Brain microvascular endothelial cell (primary cell): ENCODE results near the gene CFAP251.

Source experiments
- DNase-seq: peaks from one replicate; pipeline ENCODE4 v3.0.0-alpha.2; 2020
- H3K27ac ChIP-seq: fragments of 250-450 bp; sonication (Bioruptor Pico); 2 replicates; pipeline ENCODE4 v1.5.1; 2020; ENCODE audit warnings: mild to moderate bottlenecking, moderate library complexity
- H3K27me3 ChIP-seq: fragments of 250-450 bp; sonication (Bioruptor Pico); replicated peaks from 2 replicates; pipeline ENCODE4 v1.5.1; 2020; ENCODE audit warnings: mild to moderate bottlenecking
- H3K36me3 ChIP-seq: fragments of 250-450 bp; sonication (Bioruptor Pico); replicated peaks from 2 replicates; pipeline ENCODE4 v1.5.1; 2020; ENCODE audit warnings: mild to moderate bottlenecking
- H3K4me3 ChIP-seq: 2 replicates; pipeline ENCODE4 v1.5.1; 2011; ENCODE audit warnings: low read depth, mild to moderate bottlenecking, control low read depth, low read length, moderate library complexity
- in situ Hi-C: cut with HindIII; loops from 2 replicates; pipeline ENCODE4 v1.10.0; 2017; ENCODE audit warnings: low sequenced_read_pairs, low pct_ligation_motif_present
- TF ChIP-seq, protein P1 (sequence below): IDR thresholded peaks from 2 replicates; pipeline ENCODE4 v1.5.1; 2011; ENCODE audit warnings: low read depth, mild to moderate bottlenecking, moderate library complexity, low read length, control low read depth, inconsistent platforms; ENCODE audit errors: missing control alignments

Gene CFAP251

GRCh38 chr12:121968876-121969275 is 50.5 kb downstream of the CFAP251 start:
- in situ Hi-C loops: no loop called here

DNA sequence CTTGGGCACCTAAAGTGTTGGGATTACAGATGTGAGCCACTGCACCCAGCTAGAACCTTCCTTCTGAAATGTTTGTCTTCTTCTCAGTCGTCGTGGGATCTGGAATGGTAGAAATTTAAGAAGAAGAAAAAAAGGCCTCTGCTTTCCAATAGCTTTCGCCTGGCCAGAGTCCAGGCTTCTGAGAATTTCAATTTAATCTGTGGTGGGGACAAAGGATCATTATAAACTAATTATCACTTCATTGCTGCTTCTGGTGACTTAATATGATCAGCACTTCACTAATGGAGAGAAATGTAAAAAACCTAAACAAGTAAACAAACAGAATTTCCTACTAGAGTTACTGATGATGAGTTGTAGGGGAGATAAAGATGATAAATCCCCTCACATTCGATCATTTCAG is 51.3 kb downstream of the CFAP251 start:
- TF ChIP-seq, protein P1, sequence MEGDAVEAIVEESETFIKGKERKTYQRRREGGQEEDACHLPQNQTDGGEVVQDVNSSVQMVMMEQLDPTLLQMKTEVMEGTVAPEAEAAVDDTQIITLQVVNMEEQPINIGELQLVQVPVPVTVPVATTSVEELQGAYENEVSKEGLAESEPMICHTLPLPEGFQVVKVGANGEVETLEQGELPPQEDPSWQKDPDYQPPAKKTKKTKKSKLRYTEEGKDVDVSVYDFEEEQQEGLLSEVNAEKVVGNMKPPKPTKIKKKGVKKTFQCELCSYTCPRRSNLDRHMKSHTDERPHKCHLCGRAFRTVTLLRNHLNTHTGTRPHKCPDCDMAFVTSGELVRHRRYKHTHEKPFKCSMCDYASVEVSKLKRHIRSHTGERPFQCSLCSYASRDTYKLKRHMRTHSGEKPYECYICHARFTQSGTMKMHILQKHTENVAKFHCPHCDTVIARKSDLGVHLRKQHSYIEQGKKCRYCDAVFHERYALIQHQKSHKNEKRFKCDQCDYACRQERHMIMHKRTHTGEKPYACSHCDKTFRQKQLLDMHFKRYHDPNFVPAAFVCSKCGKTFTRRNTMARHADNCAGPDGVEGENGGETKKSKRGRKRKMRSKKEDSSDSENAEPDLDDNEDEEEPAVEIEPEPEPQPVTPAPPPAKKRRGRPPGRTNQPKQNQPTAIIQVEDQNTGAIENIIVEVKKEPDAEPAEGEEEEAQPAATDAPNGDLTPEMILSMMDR: no peak

More at GRCh38 chr12:121968876-121969275, 50.5 kb downstream of the CFAP251 start:
- no peaks in the 10 kb centered on the region for H3K36me3 ChIP-seq
- H3K27me3 ChIP-seq: no peaks in the 10 kb centered on the region
- no peak overlapping the region for H3K4me3 ChIP-seq
- DNase-seq: no peak
- TF ChIP-seq, protein P1: no peak
- no peak overlapping the region for H3K27ac ChIP-seq

DNA sequence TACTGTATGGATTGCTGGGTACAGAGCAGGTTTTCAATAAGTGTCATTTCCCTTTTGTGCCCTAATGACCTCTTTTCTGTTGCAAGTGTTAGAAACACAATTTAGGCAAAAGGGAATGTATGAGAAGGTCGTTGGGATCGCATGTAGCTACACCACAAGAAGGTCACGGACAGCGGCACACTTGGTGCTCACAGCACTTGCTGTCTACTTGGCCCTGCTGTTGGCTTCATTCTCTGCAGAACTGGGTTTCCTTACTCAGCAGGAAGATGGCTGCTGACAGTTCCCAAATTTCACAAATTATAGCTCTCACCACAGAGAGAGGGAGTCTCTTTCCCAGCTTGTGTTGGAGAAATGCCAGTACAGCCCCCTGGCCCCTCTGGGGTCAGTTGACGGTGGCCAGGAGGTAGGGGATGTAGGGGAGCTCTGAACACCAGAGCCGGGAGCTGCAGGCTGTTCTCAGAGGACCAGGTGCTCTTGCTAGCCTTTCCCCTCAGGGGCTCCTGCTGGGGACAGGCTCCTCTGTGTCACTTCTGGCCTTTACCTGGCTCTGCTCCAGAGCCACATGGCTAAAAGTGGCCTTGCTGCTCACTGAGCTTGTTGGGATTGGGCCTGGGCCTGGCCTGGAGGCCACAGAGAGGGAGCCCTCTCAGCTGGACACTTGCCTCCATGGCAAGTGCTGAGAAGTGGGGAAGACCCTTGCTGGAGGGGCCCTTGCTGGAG is 52.3 kb downstream of the CFAP251 start:
- no peak for DNase-seq
- H3K4me3 ChIP-seq: no peak overlapping the region
- H3K27ac ChIP-seq: no peak overlapping the region
- TF ChIP-seq, protein P1: no peak
- no peaks in the 10 kb centered on the region for H3K27me3 ChIP-seq
- H3K36me3 ChIP-seq: no peaks in the 10 kb centered on the region
- in situ Hi-C loops: no loop called here

More for the DNA sequence above, 51.3 kb downstream of the CFAP251 start:
- H3K27me3 ChIP-seq: no peaks in the 10 kb centered on the region
- no peak overlapping the region for H3K27ac ChIP-seq
- H3K4me3 ChIP-seq: no peak overlapping the region
- no peak for DNase-seq
- no peaks in the 10 kb centered on the region for H3K36me3 ChIP-seq
- in situ Hi-C loops: no loop called here

DNA sequence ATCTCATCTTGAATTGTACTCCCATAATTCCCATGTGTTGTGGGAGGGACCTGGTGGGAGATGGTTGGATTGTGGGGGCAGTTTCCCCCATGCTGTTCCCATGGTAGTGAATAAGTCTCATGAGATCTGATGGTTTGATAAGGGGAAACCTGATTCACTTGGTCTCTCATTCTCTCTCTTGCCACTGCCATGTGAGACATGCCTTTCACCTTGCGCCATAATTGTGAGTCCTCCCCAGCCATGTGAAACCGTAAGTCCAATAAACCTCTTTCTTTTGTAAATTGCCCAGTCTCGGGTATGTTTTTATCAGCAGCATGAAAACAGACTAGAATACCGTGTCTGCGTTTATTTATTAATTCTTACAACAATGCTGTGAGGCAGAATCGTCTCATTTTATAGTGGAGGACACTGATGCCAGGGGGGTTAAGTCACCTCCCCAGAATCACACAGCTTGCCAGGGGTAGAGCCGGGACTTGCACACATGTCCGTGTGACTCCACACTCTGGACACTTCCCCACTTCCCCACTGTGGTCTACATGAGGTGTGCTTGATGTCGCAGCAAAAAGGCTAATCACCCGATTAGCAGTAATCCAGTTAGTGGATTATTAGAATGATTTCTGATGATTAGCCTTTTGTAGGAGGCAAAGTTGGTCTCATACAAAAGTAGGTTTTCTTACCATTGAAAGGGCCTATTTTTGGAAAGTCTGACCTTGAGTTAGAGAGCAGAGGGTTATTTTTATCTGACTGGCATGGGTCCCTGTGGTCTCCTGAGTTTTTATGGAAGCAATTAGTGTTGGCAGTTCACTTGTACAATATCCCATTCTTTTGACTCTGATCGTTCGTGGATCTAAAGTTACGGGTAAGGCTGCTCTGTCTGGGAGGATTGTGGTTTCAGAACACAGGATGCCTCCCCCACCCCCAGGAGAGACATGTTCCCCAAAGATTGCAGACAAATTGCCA is 55.9 kb downstream of the CFAP251 start:
- H3K27me3 ChIP-seq: no peaks in the 10 kb centered on the region
- H3K4me3 ChIP-seq: no peak overlapping the region
- TF ChIP-seq, protein P1: no peak
- no peak for DNase-seq
- in situ Hi-C loops: no loop called here
- H3K27ac ChIP-seq: no peak overlapping the region
- no peaks in the 10 kb centered on the region for H3K36me3 ChIP-seq

DNA sequence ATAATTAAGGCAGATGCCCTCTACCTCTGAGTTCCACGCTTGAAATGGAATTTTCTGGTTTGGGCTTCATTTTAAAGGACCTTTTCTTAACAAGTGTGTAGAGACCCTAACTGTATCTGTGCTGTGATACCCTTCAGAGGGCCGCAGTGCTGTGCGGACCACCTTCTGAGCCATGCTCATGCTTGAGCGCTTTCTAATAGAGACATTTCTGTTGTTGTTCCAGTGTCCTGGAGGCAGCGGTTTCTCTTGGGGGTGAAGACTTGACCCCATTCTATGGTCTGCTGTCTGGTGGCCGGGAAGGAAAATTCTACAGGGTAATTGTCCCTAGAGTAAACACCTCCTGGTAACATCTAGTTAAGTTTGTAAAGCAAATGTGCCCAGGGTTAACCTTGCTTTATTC is 56.6 kb downstream of the CFAP251 start:
- in situ Hi-C loops: no loop called here
- Histone ChIP-seq H3K27me3 (no peaks in the 10 kb centered on the region), H3K36me3 (no peaks in the 10 kb centered on the region), H3K4me3 (no peak overlapping the region), H3K27ac (no peak overlapping the region)
- TF ChIP-seq, protein P1: no peak
- no peak for DNase-seq
